Umbilical cord (tissue), 2 donors: ENCODE measurements around the gene PROM2. TPM values are rescaled to one million over a fixed set of nuclear protein-coding genes. Genes with fewer than 3 reads are reported as not detected.
"Not testable (repeated sequence)": the region's sequence is repeated elsewhere in the genome, so short reads cannot be mapped to it uniquely, and the experiment has no call there.

Experiments
- DNase-seq: peaks from one replicate; pipeline ENCODE4 v3.0.0-alpha.2; 2015; ENCODE audit warnings: low spot score
- total RNA-seq: library from RNA; depleted of rRNA; stranded (reverse); fragments of >200 nt; gene quantifications from one replicate; pipeline ENCODE4 v1.2.3, GENCODE V29; 2014; ENCODE audit warnings: low replicate concordance; ENCODE audit not compliant: insufficient read depth

PROM2 gene
- total RNA-seq, 1 donor from 2014 or later, result 2.4 TPM

GRCh38 chr2:95268211-95269035, 5.8 kb upstream of the PROM2 start:
- DNase-seq, result no peak

GRCh38 chr2:95269036-95269680, 5.1 kb upstream of the PROM2 start:
- no peak for DNase-seq

GRCh38 chr2:95269745-95270144, 4.5 kb upstream of the PROM2 start:
- not testable (repeated sequence) for DNase-seq

- DNase-seq, result no peak
Observed at GRCh38 chr2:95270541-95271081, 3.6 kb upstream of the PROM2 start.

GRCh38 chr2:95271381-95271971, 2.8 kb upstream of the PROM2 start:
- no peak for DNase-seq

GRCh38 chr2:95272299-95272751, 1.9 kb upstream of the PROM2 start:
- DNase-seq, result no peak

GRCh38 chr2:95272781-95273180, 1.5 kb upstream of the PROM2 start:
- no peak for DNase-seq

- DNase-seq, result no peak
Observed at GRCh38 chr2:95273566-95274290, 521 bp upstream of the PROM2 start.

GRCh38 chr2:95275151-95275515, 884 bp downstream of the PROM2 start:
- DNase-seq, result no peak

- no peak for DNase-seq
Observed at GRCh38 chr2:95275601-95276243, 1.5 kb downstream of the PROM2 start.

GRCh38 chr2:95276244-95276887, 2.1 kb downstream of the PROM2 start:
- no peak for DNase-seq

GRCh38 chr2:95276888-95277245, 2.6 kb downstream of the PROM2 start:
- DNase-seq, result no peak

- no peak for DNase-seq
Observed at GRCh38 chr2:95277246-95277906, 3.1 kb downstream of the PROM2 start.

GRCh38 chr2:95278051-95278471, 3.8 kb downstream of the PROM2 start:
- no peak for DNase-seq

- no peak for DNase-seq
Observed at GRCh38 chr2:95278637-95279225, 4.5 kb downstream of the PROM2 start.

GRCh38 chr2:95279435-95280035, 5.3 kb downstream of the PROM2 start:
- DNase-seq, result no peak

- DNase-seq, result no peak
Observed at GRCh38 chr2:95281071-95281470, 6.8 kb downstream of the PROM2 start.

- DNase-seq, result no peak
Observed at GRCh38 chr2:95281786-95282185, 7.5 kb downstream of the PROM2 start.

- DNase-seq, result no peak
Observed at GRCh38 chr2:95282458-95282857, 8.2 kb downstream of the PROM2 start.
